Islet of Langerhans (tissue), 1 donor: ENCODE measurements around the gene ZNF83.
"Not testable (repeated sequence)": the region's sequence is repeated elsewhere in the genome, so short reads cannot be mapped to it uniquely, and the experiment has no call there.

Experiments
- FAIRE-seq: peaks from one replicate; lab custom pipeline; 2011; peaks lifted over from hg19 to GRCh38; lab: Jason Lieb, UNC

Gene ZNF83

DNA sequence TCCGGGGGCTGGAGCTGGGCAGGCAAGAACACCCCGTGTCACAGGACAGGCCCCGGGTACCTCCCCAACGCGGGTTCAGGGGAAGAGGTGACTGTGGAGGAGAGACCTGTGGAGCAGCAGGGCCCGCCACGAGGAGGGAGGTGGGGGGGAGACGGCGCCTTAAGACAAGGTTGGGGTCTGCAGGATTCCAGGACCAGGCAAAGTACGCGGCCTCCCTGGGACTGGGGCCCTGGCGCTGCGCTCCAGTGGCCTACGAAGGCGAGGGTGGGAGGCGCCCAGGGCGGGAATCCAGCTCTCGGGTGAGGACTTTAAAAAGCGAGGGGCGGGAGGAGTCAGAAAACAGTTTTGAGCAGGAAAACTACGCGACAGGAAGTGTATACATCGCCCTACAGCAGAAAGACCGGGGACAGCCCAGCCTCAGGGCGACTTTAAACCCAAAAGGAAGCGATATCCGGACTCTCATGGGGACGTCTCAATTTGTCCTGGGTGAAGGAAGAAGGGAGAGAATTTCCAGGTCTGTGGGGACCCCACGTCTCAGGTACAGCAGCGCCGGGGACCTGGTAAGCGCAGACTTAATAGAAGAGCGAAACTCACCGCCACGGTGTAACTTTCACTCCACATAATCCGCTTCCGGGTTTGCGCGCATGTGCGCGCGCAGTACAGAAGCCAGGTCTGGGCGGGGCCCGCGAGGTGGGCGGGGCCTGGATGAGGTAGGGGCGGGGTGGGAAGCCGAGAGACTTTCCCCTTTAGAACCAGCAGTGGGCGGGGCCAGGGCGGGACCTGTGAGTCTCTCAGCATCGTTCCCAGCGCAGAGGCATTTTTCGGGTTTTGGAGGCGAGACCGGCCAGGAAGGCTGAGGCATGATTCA, at the start of gene ZNF83:
Gene ZNF83, minus strand, starts transcription at position 638 of the 868 bp plus-strand sequence.
- FAIRE-seq: no peak

- no peak for FAIRE-seq
These were observed 49.5 kb upstream of the ZNF83 start for GRCh38 chr19:52687684-52688083.

DNA sequence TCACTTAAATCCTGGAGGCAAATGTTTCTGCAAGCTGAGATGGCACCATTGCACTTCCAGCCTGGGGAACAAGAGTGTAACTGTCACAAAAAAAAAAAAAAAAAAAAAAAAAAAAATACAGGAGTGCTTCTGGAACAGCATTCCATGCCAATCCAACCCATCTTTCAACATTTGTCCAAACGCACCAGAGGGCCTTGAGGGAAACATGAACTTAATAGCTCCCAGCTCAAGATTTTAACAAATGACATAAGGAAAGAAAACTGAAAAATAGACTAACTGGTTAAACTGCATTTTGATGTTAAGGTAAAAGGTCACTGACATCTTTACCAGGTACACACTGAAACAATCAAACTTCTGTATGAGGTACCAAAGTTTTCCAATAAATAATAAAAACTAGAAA, 47.7 kb upstream of the ZNF83 start:
- no peak for FAIRE-seq

DNA sequence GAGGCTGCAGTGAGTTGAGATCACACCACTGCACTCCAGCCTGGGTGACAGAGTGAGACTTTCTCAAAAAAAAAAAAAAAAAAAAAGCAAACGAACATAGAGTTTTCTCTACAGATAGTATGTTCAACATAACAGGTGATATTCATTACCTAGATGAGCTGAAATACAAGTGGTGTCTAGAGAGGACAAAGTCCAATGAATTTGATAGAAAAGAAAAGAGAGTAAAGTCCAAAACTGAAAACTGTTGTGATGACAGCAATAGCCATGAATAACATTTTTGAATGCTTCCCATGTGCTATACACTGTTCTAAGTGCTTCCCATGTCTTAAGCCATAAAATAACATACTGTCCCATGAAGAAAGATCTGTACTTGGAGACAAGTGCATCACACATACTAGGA, 43.1 kb upstream of the ZNF83 start:
- not testable (repeated sequence) for FAIRE-seq

- no peak for FAIRE-seq
These were observed 41.4 kb upstream of the ZNF83 start for GRCh38 chr19:52679598-52679997.

DNA sequence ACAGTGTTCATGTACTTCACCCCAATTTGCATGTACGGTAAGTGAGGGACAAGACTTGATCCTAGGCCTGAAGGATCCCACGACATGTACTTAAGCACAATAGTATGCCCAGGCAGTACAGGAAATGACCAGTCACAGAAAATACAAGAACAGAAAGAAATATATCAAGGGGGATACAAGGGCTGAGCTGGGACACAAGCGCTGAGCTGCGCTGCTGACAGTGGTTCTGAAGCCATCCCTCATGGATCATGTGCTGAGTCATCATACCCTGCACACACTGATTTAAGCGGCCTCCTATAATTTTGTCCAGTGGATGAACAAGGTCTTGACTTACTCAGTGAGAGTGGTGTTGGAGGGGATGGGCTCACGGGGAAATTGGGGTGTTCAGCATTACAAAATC, 37.1 kb upstream of the ZNF83 start:
- FAIRE-seq: not testable (repeated sequence)

- FAIRE-seq: no peak
These were observed 34.9 kb upstream of the ZNF83 start for GRCh38 chr19:52673014-52673413.

GRCh38 chr19:52670046-52670445, 31.9 kb upstream of the ZNF83 start:
- FAIRE-seq: no peak

- FAIRE-seq: no peak
These were observed 31.4 kb upstream of the ZNF83 start for GRCh38 chr19:52669586-52669985.

- FAIRE-seq: no peak
These were observed 29.8 kb upstream of the ZNF83 start for GRCh38 chr19:52667972-52668371.

GRCh38 chr19:52666506-52666905, 28.4 kb upstream of the ZNF83 start:
- no peak for FAIRE-seq

GRCh38 chr19:52665529-52665928, 27.4 kb upstream of the ZNF83 start:
- no peak for FAIRE-seq

DNA sequence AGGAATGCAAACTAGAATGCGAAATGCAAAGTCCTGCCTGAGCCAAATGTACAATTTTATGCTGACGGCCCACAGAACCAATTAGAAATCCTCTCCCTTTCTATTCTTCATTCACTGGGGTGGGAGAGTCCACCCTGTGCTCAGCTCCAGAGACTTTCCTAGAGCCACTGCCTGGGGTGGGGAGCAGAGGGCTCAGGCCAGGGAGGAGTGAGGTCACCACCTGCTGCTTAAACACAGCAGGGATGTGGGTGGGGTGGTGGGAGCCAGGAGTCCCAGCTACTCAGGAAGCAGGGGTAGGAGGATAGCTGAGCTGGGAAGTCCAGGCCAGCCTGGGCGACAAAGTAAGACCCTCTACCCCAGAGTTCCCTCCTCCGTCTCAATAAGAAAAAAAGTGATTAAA, 26.9 kb upstream of the ZNF83 start:
- no peak for FAIRE-seq

- no peak for FAIRE-seq
These were observed 26.3 kb upstream of the ZNF83 start for GRCh38 chr19:52664461-52664860.

GRCh38 chr19:52662631-52663030, 24.5 kb upstream of the ZNF83 start:
- FAIRE-seq: no peak

- FAIRE-seq: no peak
These were observed 22.8 kb upstream of the ZNF83 start for GRCh38 chr19:52660981-52661380.

- no peak for FAIRE-seq
These were observed 20.9 kb upstream of the ZNF83 start for GRCh38 chr19:52659013-52659412.

DNA sequence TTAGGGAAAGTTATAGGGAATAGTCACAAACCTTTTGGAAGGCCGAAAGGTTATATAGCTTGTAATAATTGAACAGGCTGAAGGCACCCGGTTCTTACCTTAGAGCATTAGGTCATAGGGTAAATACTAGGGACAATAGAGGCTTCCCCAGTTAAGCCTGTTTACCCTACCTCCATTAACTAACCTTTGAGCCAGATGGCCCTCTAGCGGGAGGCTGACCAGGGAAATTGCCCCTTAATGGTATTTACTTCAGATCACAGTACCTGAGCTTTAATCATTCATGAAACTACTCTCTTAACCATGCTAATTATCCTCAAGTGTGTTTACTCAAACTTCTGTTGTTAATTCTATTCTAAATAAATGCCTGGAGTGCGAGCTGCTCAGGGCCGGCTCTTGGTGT, 20.4 kb upstream of the ZNF83 start:
- no peak for FAIRE-seq

GRCh38 chr19:52653161-52653560, 15.0 kb upstream of the ZNF83 start:
- no peak for FAIRE-seq

GRCh38 chr19:52651956-52652355, 13.8 kb upstream of the ZNF83 start:
- no peak for FAIRE-seq

GRCh38 chr19:52648336-52649016, 10.3 kb upstream of the ZNF83 start:
- FAIRE-seq: no peak

- no peak for FAIRE-seq
These were observed 8.5 kb upstream of the ZNF83 start for GRCh38 chr19:52646571-52647217.

DNA sequence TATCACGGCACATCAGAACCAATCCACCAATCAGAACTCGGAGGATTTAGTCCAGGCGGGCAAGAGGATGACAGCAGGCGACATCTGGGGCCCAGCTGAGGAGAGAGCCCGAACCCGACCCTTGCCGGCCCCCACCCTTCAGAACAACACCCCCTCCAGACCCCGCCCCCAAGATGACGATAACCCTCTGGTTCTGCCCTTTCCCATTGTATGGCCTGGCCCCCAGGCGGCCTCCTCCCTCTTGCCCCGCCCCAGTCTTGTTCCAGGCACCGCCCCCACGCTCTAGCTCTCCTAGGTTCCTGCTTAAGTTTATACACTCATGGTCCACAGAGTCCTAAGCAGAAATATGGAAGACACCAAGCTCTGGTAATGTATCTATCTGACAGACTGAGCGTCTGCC, 2.8 kb upstream of the ZNF83 start:
- no peak for FAIRE-seq
